HL-60 (cell line): ENCODE measurements around the gene LPAR2.

Experiments
- DNase-seq, 2 experiments: peaks; one replicate each; pipeline ENCODE4 v3.0.0-alpha.2; 2010 to 2020; ENCODE audit warnings: low read depth in 1 of 2, low spot score in 1 of 2
- H3K27ac ChIP-seq: fragments of 250-450 bp; sonication (Bioruptor Pico); replicated peaks from 2 replicates; pipeline ENCODE4 v1.5.1; 2020; ENCODE audit warnings: mild to moderate bottlenecking, moderate library complexity
- H3K27me3 ChIP-seq: fragments of 250-450 bp; sonication (Bioruptor Pico); 2 replicates; pipeline ENCODE4 v1.5.1; 2021; ENCODE audit warnings: mild to moderate bottlenecking, moderate library complexity; ENCODE audit not compliant: insufficient read depth, poor library complexity, severe bottlenecking
- H3K4me3 ChIP-seq: replicated peaks from 2 replicates; pipeline ENCODE4 v1.5.1; 2011; ENCODE audit warnings: mild to moderate bottlenecking, control low read depth, low read length; ENCODE audit not compliant: insufficient read depth
- GABPA ChIP-seq: IDR thresholded peaks from 2 replicates; pipeline ENCODE4 v1.6.1; 2012; ENCODE audit warnings: low read depth
- POLR2AphosphoS5 ChIP-seq: IDR thresholded peaks from 2 replicates; pipeline ENCODE4 v1.6.1; 2012; ENCODE audit warnings: low read depth
- REST ChIP-seq: IDR thresholded peaks from 2 replicates; pipeline ENCODE4 v1.6.1; 2012; ENCODE audit warnings: low read depth; ENCODE audit not compliant: insufficient replicate concordance
- SPI1 ChIP-seq: IDR thresholded peaks from 2 replicates; pipeline ENCODE4 v1.6.1; 2012; ENCODE audit warnings: low read depth, mild to moderate bottlenecking, borderline replicate concordance
- TF ChIP-seq, protein P1 (sequence below): IDR thresholded peaks from one replicate; pipeline ENCODE4 v1.5.1; 2011; ENCODE audit warnings: low read length, control low read depth, inconsistent platforms; ENCODE audit not compliant: insufficient read depth

The LPAR2 gene

GRCh38 chr19:19578252-19578651 is 49.8 kb downstream of the LPAR2 start:
- Histone ChIP-seq H3K27ac (no peak overlapping the region), H3K27me3 (no peaks in the 10 kb centered on the region), H3K4me3 (no peak overlapping the region)
- no peak for DNase-seq
- TF ChIP-seq, protein P1, sequence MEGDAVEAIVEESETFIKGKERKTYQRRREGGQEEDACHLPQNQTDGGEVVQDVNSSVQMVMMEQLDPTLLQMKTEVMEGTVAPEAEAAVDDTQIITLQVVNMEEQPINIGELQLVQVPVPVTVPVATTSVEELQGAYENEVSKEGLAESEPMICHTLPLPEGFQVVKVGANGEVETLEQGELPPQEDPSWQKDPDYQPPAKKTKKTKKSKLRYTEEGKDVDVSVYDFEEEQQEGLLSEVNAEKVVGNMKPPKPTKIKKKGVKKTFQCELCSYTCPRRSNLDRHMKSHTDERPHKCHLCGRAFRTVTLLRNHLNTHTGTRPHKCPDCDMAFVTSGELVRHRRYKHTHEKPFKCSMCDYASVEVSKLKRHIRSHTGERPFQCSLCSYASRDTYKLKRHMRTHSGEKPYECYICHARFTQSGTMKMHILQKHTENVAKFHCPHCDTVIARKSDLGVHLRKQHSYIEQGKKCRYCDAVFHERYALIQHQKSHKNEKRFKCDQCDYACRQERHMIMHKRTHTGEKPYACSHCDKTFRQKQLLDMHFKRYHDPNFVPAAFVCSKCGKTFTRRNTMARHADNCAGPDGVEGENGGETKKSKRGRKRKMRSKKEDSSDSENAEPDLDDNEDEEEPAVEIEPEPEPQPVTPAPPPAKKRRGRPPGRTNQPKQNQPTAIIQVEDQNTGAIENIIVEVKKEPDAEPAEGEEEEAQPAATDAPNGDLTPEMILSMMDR = no peak
- TF ChIP-seq SPI1 = no peak
- no peak for TF ChIP-seq POLR2AphosphoS5
- no peak for TF ChIP-seq REST
- no peak for TF ChIP-seq GABPA

- H3K4me3 ChIP-seq = no peak overlapping the region
- H3K27ac ChIP-seq = no peak overlapping the region
- TF ChIP-seq POLR2AphosphoS5 = no peak
- TF ChIP-seq, protein P1 = no peak
- no peak for TF ChIP-seq SPI1
- no peak for TF ChIP-seq REST
- no peak for TF ChIP-seq GABPA
- no peak for DNase-seq
- H3K27me3 ChIP-seq = no peaks in the 10 kb centered on the region
Observed at GRCh38 chr19:19575411-19575810, 52.6 kb downstream of the LPAR2 start.
